CD4-positive, alpha-beta memory T cell (primary cell): ENCODE data around the gene LYPD6. TPM values are rescaled to one million over a fixed set of nuclear protein-coding genes. Genes with fewer than 3 reads are reported as not detected.

ENCODE experiments used
- CTCF ChIA-PET: fragments of 350-600 bp; sonication (Branson Sonifier 250); formaldehyde crosslinking; loops from one replicate; lab custom pipeline; 2021; ENCODE audit warnings: inconsistent platforms; ENCODE audit not compliant: partially characterized antibody; lab: Charles Lee
- POLR2A ChIA-PET: fragments of 350-600 bp; sonication (Branson Sonifier 250); formaldehyde crosslinking; loops from one replicate; lab custom pipeline; 2021; ENCODE audit not compliant: partially characterized antibody; lab: Charles Lee
- DNase-seq, 5 donors: peaks; one replicate each; pipeline versions ENCODE4 v3.0.0 to v3.0.0-alpha.2; 2020 to 2022; ENCODE audit warnings: mixed read lengths in 1 of 5
- H3K27ac ChIP-seq: one replicate; pipeline ENCODE4 v1.7.0; 2013; ENCODE audit warnings: low read depth, low read length
- H3K27me3 ChIP-seq: 2 replicates; pipeline ENCODE4 v1.7.0; 2013; ENCODE audit warnings: mild to moderate bottlenecking, low read length, moderate library complexity; ENCODE audit not compliant: insufficient read depth
- H3K36me3 ChIP-seq: 2 replicates; pipeline ENCODE4 v1.7.0; 2013; ENCODE audit warnings: mild to moderate bottlenecking, low read length, moderate library complexity; ENCODE audit not compliant: insufficient read depth
- H3K4me1 ChIP-seq: 2 replicates; pipeline ENCODE4 v1.7.0; 2013; ENCODE audit warnings: mild to moderate bottlenecking, low read length, moderate library complexity; ENCODE audit not compliant: insufficient read depth
- H3K4me3 ChIP-seq, 2 donors: one replicate each; pipeline ENCODE4 v1.7.0; 2013; ENCODE audit warnings: low read length in 2 of 2, mild to moderate bottlenecking in 1 of 2
- H3K9me3 ChIP-seq, 2 donors: one replicate each; pipeline ENCODE4 v1.7.0; 2013; ENCODE audit warnings: low read length in 2 of 2, control low read depth in 1 of 2; ENCODE audit not compliant: control insufficient read depth in 1 of 2
- H3K27ac Mint-ChIP-seq, 7 donors: one replicate each; pipeline ENCODE4 v1.8.0; 2020 to 2021; ENCODE audit warnings: mixed read lengths in 7 of 7, mild to moderate bottlenecking in 6 of 7, inconsistent platforms in 3 of 7, moderate library complexity in 3 of 7
- H3K27me3 Mint-ChIP-seq, 2 donors: one replicate each; pipeline ENCODE4 v1.8.0; 2020 to 2021; ENCODE audit warnings: mixed read lengths in 2 of 2
- H3K36me3 Mint-ChIP-seq, 2 donors: one replicate each; pipeline ENCODE4 v1.8.0; 2020 to 2021; ENCODE audit warnings: mixed read lengths in 2 of 2, inconsistent platforms in 1 of 2, mild to moderate bottlenecking in 1 of 2
- H3K4me1 Mint-ChIP-seq, 4 donors: one replicate each; pipeline ENCODE4 v1.8.0; 2020 to 2021; ENCODE audit warnings: mixed read lengths in 4 of 4, mild to moderate bottlenecking in 1 of 4
- H3K4me3 Mint-ChIP-seq, 8 donors: one replicate each; pipeline ENCODE4 v1.8.0; 2020 to 2021; ENCODE audit warnings: mixed read lengths in 8 of 8, mild to moderate bottlenecking in 7 of 8, moderate library complexity in 6 of 8, inconsistent platforms in 3 of 8
- H3K9me3 Mint-ChIP-seq, 8 donors: one replicate each; pipeline ENCODE4 v1.8.0; 2020 to 2021; ENCODE audit warnings: mixed read lengths in 8 of 8, mild to moderate bottlenecking in 5 of 8, inconsistent platforms in 3 of 8, moderate library complexity in 1 of 8
- intact Hi-C: fragments of 100-400 bp; cut with micrococcal nuclease; formaldehyde crosslinking; loops from one replicate; pipeline ENCODE4 v1.15.1; 2023
- polyA plus RNA-seq, 2 donors: library from polyadenylated mRNA; unstranded; fragments of 300-500 nt; fragmentation: Illumina TruSeq; gene quantifications; one replicate each; pipeline ENCODE4 v1.2.3, GENCODE V29; 2021
- total RNA-seq, 2 experiments: library from RNA; stranded (reverse); gene quantifications; one replicate each; pipeline ENCODE4 v1.2.3, GENCODE V29; 2021

Gene LYPD6
- total and polyA plus RNA-seq, 4 experiments from 2014 or later: not detected

GRCh38 chr2:149383340-149383739, 53.0 kb downstream of the LYPD6 start:
- H3K4me3 Mint-ChIP-seq: no peak overlapping the region
- no peak overlapping the region for H3K4me3 ChIP-seq
- no peak overlapping the region for H3K27ac ChIP-seq
- H3K27ac Mint-ChIP-seq: no peak overlapping the region
- ChIA-PET POLR2A (no interaction called here), CTCF (no interaction called here)
- H3K36me3 ChIP-seq: no peaks in the 10 kb centered on the region
- no peaks in the 10 kb centered on the region for H3K4me1 Mint-ChIP-seq
- H3K27me3 ChIP-seq: no peaks in the 10 kb centered on the region
- no peaks in the 10 kb centered on the region for H3K4me1 ChIP-seq
- intact Hi-C loops: no loop called here
- peaks cover 0 to 1% (median 0%) of the 10 kb centered on the region in 8 donors for H3K9me3 Mint-ChIP-seq
- DNase-seq: no peak
- no peaks in the 10 kb centered on the region for H3K36me3 Mint-ChIP-seq
- H3K9me3 ChIP-seq: no peaks in the 10 kb centered on the region
- H3K27me3 Mint-ChIP-seq: peaks cover 4% of the 10 kb centered on the region in 2 donors

- no peak overlapping the region for H3K27ac ChIP-seq
- intact Hi-C loops: no loop called here
- Mint-ChIP-seq H3K36me3 (no peaks in the 10 kb centered on the region), H3K4me1 (no peaks in the 10 kb centered on the region), H3K4me3 (no peak overlapping the region), H3K9me3 (peaks cover 0 to 1% (median 0%) of the 10 kb centered on the region in 8 donors), H3K27ac (no peak overlapping the region), H3K27me3 (peaks cover 0 to 4% of the 10 kb centered on the region in 2 donors)
- H3K9me3 ChIP-seq: no peaks in the 10 kb centered on the region
- no peaks in the 10 kb centered on the region for H3K36me3 ChIP-seq
- no peak for DNase-seq
- POLR2A ChIA-PET: no interaction called here
- CTCF ChIA-PET: no interaction called here
- H3K4me3 ChIP-seq: no peak overlapping the region
- H3K27me3 ChIP-seq: no peaks in the 10 kb centered on the region
- H3K4me1 ChIP-seq: no peaks in the 10 kb centered on the region
Measured at GRCh38 chr2:149385350-149385749, 55.0 kb downstream of the LYPD6 start.

GRCh38 chr2:149387411-149387810, 57.0 kb downstream of the LYPD6 start:
- Mint-ChIP-seq H3K27ac (no peak overlapping the region), H3K27me3 (peaks cover 0 to 4% of the 10 kb centered on the region in 2 donors), H3K36me3 (no peaks in the 10 kb centered on the region), H3K4me3 (no peak overlapping the region), H3K9me3 (peaks cover 0 to 1% (median 0%) of the 10 kb centered on the region in 8 donors), H3K4me1 (no peaks in the 10 kb centered on the region)
- DNase-seq: no peak
- no peaks in the 10 kb centered on the region for H3K4me1 ChIP-seq
- H3K4me3 ChIP-seq: no peak overlapping the region
- POLR2A ChIA-PET: no interaction called here
- intact Hi-C loops: no loop called here
- H3K27ac ChIP-seq: no peak overlapping the region
- no peaks in the 10 kb centered on the region for H3K9me3 ChIP-seq
- H3K36me3 ChIP-seq: no peaks in the 10 kb centered on the region
- CTCF ChIA-PET: no interaction called here
- H3K27me3 ChIP-seq: no peaks in the 10 kb centered on the region

- H3K27ac ChIP-seq: no peak overlapping the region
- ChIA-PET POLR2A (no interaction called here), CTCF (no interaction called here)
- intact Hi-C loops: no loop called here
- no peaks in the 10 kb centered on the region for H3K36me3 ChIP-seq
- no peak overlapping the region for H3K4me3 ChIP-seq
- Mint-ChIP-seq H3K9me3 (peaks cover 0 to 1% (median 0%) of the 10 kb centered on the region in 8 donors), H3K4me1 (no peaks in the 10 kb centered on the region), H3K36me3 (no peaks in the 10 kb centered on the region), H3K27me3 (peaks cover 0 to 4% of the 10 kb centered on the region in 2 donors), H3K4me3 (no peak overlapping the region), H3K27ac (no peak overlapping the region)
- no peaks in the 10 kb centered on the region for H3K9me3 ChIP-seq
- H3K4me1 ChIP-seq: no peaks in the 10 kb centered on the region
- H3K27me3 ChIP-seq: no peaks in the 10 kb centered on the region
- DNase-seq: no peak
Measured at GRCh38 chr2:149388120-149388816, 57.9 kb downstream of the LYPD6 start.

GRCh38 chr2:149389506-149390167, 59.2 kb downstream of the LYPD6 start:
- no peaks in the 10 kb centered on the region for H3K36me3 ChIP-seq
- CTCF ChIA-PET: no interaction called here
- no peak for DNase-seq
- Mint-ChIP-seq H3K4me1 (no peaks in the 10 kb centered on the region), H3K4me3 (no peak overlapping the region), H3K27me3 (peaks cover 0 to 4% of the 10 kb centered on the region in 2 donors), H3K9me3 (peaks cover 0 to 1% (median 0%) of the 10 kb centered on the region in 8 donors), H3K36me3 (no peaks in the 10 kb centered on the region), H3K27ac (no peak overlapping the region)
- no peaks in the 10 kb centered on the region for H3K27me3 ChIP-seq
- H3K4me3 ChIP-seq: no peak overlapping the region
- intact Hi-C loops: no loop called here
- no peaks in the 10 kb centered on the region for H3K4me1 ChIP-seq
- no peaks in the 10 kb centered on the region for H3K9me3 ChIP-seq
- POLR2A ChIA-PET: no interaction called here
- H3K27ac ChIP-seq: no peak overlapping the region

- no peaks in the 10 kb centered on the region for H3K9me3 Mint-ChIP-seq
- peaks cover 0 to 4% of the 10 kb centered on the region in 2 donors for H3K27me3 Mint-ChIP-seq
- no peak overlapping the region for H3K4me3 Mint-ChIP-seq
- Histone ChIP-seq H3K27me3 (no peaks in the 10 kb centered on the region), H3K36me3 (no peaks in the 10 kb centered on the region), H3K9me3 (no peaks in the 10 kb centered on the region), H3K4me1 (no peaks in the 10 kb centered on the region), H3K27ac (no peak overlapping the region), H3K4me3 (no peak overlapping the region)
- no peaks in the 10 kb centered on the region for H3K36me3 Mint-ChIP-seq
- intact Hi-C loops: no loop called here
- DNase-seq: no peak
- no peaks in the 10 kb centered on the region for H3K4me1 Mint-ChIP-seq
- H3K27ac Mint-ChIP-seq: no peak overlapping the region
- ChIA-PET POLR2A (no interaction called here), CTCF (no interaction called here)
Measured at GRCh38 chr2:149393614-149394013, 63.2 kb downstream of the LYPD6 start.

GRCh38 chr2:149394864-149395263, 64.5 kb downstream of the LYPD6 start:
- Mint-ChIP-seq H3K4me3 (no peak overlapping the region), H3K27ac (no peak overlapping the region), H3K4me1 (no peaks in the 10 kb centered on the region), H3K27me3 (peaks cover 0 to 4% of the 10 kb centered on the region in 2 donors), H3K9me3 (no peaks in the 10 kb centered on the region), H3K36me3 (no peaks in the 10 kb centered on the region)
- ChIA-PET CTCF (no interaction called here), POLR2A (no interaction called here)
- no peaks in the 10 kb centered on the region for H3K9me3 ChIP-seq
- H3K4me3 ChIP-seq: no peak overlapping the region
- H3K27me3 ChIP-seq: no peaks in the 10 kb centered on the region
- no peak for DNase-seq
- H3K4me1 ChIP-seq: no peaks in the 10 kb centered on the region
- no peaks in the 10 kb centered on the region for H3K36me3 ChIP-seq
- no peak overlapping the region for H3K27ac ChIP-seq
- intact Hi-C loops: no loop called here
